Fibroblast of lung (primary cell): ENCODE results near the gene FBXO8. TPM values are rescaled to one million over a fixed set of nuclear protein-coding genes. Genes with fewer than 3 reads are reported as not detected.

ENCODE experiments used
- DNase-seq, 2 donors: peaks; one replicate each; pipeline versions ENCODE4 v3.0.0 to v3.0.0-alpha.2; 2010; ENCODE audit warnings: low read depth in 2 of 2
- H2AFZ ChIP-seq: 2 replicates; pipeline ENCODE4 v1.5.1; 2012; ENCODE audit warnings: low read length, control low read depth, inconsistent platforms
- H3K27ac ChIP-seq: 2 replicates; pipeline ENCODE4 v1.5.1; 2011; ENCODE audit warnings: low read length, control low read depth; ENCODE audit not compliant: insufficient read depth
- H3K27me3 ChIP-seq: 2 replicates; pipeline ENCODE4 v1.5.1; 2011; ENCODE audit warnings: mild to moderate bottlenecking, low read length; ENCODE audit not compliant: control insufficient read depth, insufficient read depth
- H3K36me3 ChIP-seq: 2 replicates; pipeline ENCODE4 v1.5.1; 2011; ENCODE audit warnings: low read length; ENCODE audit not compliant: control insufficient read depth, insufficient read depth
- H3K4me1 ChIP-seq: 2 replicates; pipeline ENCODE4 v1.5.1; 2011; ENCODE audit warnings: low read length; ENCODE audit not compliant: control insufficient read depth, insufficient read depth; ENCODE audit errors: extremely low read depth
- H3K4me2 ChIP-seq: 2 replicates; pipeline ENCODE4 v1.5.1; 2011; ENCODE audit warnings: low read length, control low read depth; ENCODE audit not compliant: insufficient read depth; ENCODE audit errors: extremely low read depth
- H3K4me3 ChIP-seq, 4 experiments: fragments of 200-600 bp in 1 of 4; sonication (generic) in 1 of 4; replicated peaks in 1 of 4; 2 replicates each; pipeline ENCODE4 v1.5.1; 2011 to 2016; ENCODE audit warnings: low read length in 4 of 4, low read depth in 3 of 4, mild to moderate bottlenecking in 3 of 4, control low read depth in 2 of 4, inconsistent platforms in 1 of 4, mixed read lengths in 1 of 4; ENCODE audit not compliant: insufficient read depth in 1 of 4; ENCODE audit errors: control extremely low read depth in 1 of 4
- H3K79me2 ChIP-seq: 2 replicates; pipeline ENCODE4 v1.5.1; 2012; ENCODE audit warnings: mild to moderate bottlenecking, low read length, inconsistent platforms; ENCODE audit not compliant: control insufficient read depth, insufficient read depth
- H3K9ac ChIP-seq: 2 replicates; pipeline ENCODE4 v1.5.1; 2011; ENCODE audit warnings: mild to moderate bottlenecking, low read length, control low read depth; ENCODE audit not compliant: insufficient read depth
- H3K9me3 ChIP-seq: 2 replicates; pipeline ENCODE4 v1.5.1; 2012; ENCODE audit warnings: low read depth, low read length; ENCODE audit not compliant: control insufficient read depth, insufficient read depth
- H4K20me1 ChIP-seq: 2 replicates; pipeline ENCODE4 v1.5.1; 2011; ENCODE audit warnings: low read length; ENCODE audit not compliant: control insufficient read depth, insufficient read depth; ENCODE audit errors: extremely low read depth
- EZH2 ChIP-seq: IDR thresholded peaks from 2 replicates; pipeline ENCODE4 v1.5.1; 2012; ENCODE audit warnings: low read length, control low read depth, mild to moderate bottlenecking; ENCODE audit errors: missing control alignments
- polyA plus RNA-seq, 2 donors: library from polyadenylated mRNA; depleted of rRNA in 1 of 2; stranded (reverse) in 1 of 2; unstranded in 1 of 2; fragments of >200 nt; gene quantifications; 2 replicates each; pipeline ENCODE4 v1.2.1, GENCODE V29; 2011 to 2012; ENCODE audit warnings: missing spikeins in 1 of 2
- total RNA-seq: library from RNA; depleted of rRNA; stranded (reverse); fragments of >200 nt; gene quantifications from 2 replicates; pipeline ENCODE4 v1.2.1, GENCODE V29; 2014
- TF ChIP-seq, protein P1 (sequence below), 2 donors: IDR thresholded peaks in 1 of 2; conservative IDR thresholded peaks in 1 of 2; 1 replicate in 1 of 2; 2 replicates in 1 of 2; pipeline ENCODE4 v1.5.1; 2011 to 2012; ENCODE audit warnings: low read length in 2 of 2, control low read depth in 1 of 2, inconsistent platforms in 1 of 2, low read depth in 1 of 2, mild to moderate bottlenecking in 1 of 2

The FBXO8 gene
- total and polyA plus RNA-seq, 2 donors (not counting 1 experiment from before 2014, with no cell fraction given) = 26.7 to 46.1 TPM

DNA sequence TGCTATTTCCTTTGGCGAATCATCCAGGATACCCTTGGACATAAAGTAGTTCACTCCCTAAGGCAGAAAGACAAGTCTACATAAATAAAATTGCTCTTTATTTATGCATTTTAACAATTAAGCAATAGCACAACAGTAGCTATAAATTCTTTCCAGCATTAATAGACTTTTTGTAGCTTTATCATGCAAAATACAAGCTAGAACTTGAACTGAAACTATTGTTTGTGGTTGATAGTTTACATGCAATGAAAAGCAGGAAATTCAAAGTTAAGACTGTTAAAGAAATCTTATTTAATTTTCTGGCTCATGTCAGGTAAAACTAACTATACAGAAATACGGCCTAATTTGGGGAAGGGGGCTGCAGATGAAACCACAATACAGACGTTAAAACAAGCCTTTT is 42.3 kb downstream of the FBXO8 start:
- no peak overlapping the region for H3K4me2 ChIP-seq
- H3K27ac ChIP-seq = no peak overlapping the region
- no peak for TF ChIP-seq EZH2
- TF ChIP-seq, protein P1, sequence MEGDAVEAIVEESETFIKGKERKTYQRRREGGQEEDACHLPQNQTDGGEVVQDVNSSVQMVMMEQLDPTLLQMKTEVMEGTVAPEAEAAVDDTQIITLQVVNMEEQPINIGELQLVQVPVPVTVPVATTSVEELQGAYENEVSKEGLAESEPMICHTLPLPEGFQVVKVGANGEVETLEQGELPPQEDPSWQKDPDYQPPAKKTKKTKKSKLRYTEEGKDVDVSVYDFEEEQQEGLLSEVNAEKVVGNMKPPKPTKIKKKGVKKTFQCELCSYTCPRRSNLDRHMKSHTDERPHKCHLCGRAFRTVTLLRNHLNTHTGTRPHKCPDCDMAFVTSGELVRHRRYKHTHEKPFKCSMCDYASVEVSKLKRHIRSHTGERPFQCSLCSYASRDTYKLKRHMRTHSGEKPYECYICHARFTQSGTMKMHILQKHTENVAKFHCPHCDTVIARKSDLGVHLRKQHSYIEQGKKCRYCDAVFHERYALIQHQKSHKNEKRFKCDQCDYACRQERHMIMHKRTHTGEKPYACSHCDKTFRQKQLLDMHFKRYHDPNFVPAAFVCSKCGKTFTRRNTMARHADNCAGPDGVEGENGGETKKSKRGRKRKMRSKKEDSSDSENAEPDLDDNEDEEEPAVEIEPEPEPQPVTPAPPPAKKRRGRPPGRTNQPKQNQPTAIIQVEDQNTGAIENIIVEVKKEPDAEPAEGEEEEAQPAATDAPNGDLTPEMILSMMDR (conservative IDR thresholded peaks at IDR 0.05 in 1 of 2, IDR thresholded peaks at IDR 0.05 in 1 of 2; ENCODE audit: low read depth in 1 of 2, low read length in 2 of 2) = no peak
- DNase-seq = no peak
- H3K27me3 ChIP-seq = no peaks in the 10 kb centered on the region
- H2AFZ ChIP-seq = no peak overlapping the region
- no peak overlapping the region for H3K4me3 ChIP-seq
- no peaks in the 10 kb centered on the region for H3K4me1 ChIP-seq
- no peaks in the 10 kb centered on the region for H3K36me3 ChIP-seq
- H3K9ac ChIP-seq = no peak overlapping the region
- H3K9me3 ChIP-seq = no peaks in the 10 kb centered on the region
- no peaks in the 10 kb centered on the region for H3K79me2 ChIP-seq
- H4K20me1 ChIP-seq = no peaks in the 10 kb centered on the region

DNA sequence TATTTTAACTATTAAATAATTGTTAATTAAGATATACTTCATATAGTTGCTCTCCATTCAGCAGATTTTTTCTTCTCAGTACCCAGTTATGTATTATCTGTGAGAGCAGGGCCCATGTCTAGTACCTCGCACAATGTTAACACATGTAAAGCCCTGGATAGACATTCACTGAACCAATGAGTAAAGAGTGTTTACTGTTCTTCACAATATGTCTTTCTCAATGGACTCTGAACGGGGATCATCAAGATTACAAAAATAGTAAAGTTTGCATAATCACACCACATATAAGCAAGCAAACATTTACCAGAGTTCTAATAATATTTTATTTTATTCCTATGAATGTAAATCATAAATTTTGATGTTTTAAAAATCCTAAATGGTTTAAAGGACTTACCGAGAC is 47.1 kb downstream of the FBXO8 start:
- H3K27me3 ChIP-seq = no peaks in the 10 kb centered on the region
- no peak overlapping the region for H2AFZ ChIP-seq
- H3K9me3 ChIP-seq = no peaks in the 10 kb centered on the region
- H3K79me2 ChIP-seq = no peaks in the 10 kb centered on the region
- no peaks in the 10 kb centered on the region for H3K4me1 ChIP-seq
- H3K4me3 ChIP-seq = no peak overlapping the region
- no peaks in the 10 kb centered on the region for H3K36me3 ChIP-seq
- no peaks in the 10 kb centered on the region for H4K20me1 ChIP-seq
- H3K4me2 ChIP-seq = no peak overlapping the region
- DNase-seq = no peak
- no peak overlapping the region for H3K9ac ChIP-seq
- TF ChIP-seq, protein P1 (conservative IDR thresholded peaks at IDR 0.05 in 1 of 2, IDR thresholded peaks at IDR 0.05 in 1 of 2; ENCODE audit: low read depth in 1 of 2, low read length in 2 of 2) = no peak
- TF ChIP-seq EZH2 = no peak
- H3K27ac ChIP-seq = no peak overlapping the region

GRCh38 chr4:174230680-174231079 is 52.8 kb downstream of the FBXO8 start:
- Histone ChIP-seq H3K4me3 (no peak overlapping the region), H3K27ac (no peak overlapping the region), H3K9ac (no peak overlapping the region), H4K20me1 (no peaks in the 10 kb centered on the region), H3K4me1 (no peaks in the 10 kb centered on the region), H3K79me2 (no peaks in the 10 kb centered on the region), H3K36me3 (no peaks in the 10 kb centered on the region), H3K27me3 (no peaks in the 10 kb centered on the region), H2AFZ (no peak overlapping the region), H3K4me2 (no peak overlapping the region), H3K9me3 (no peaks in the 10 kb centered on the region)
- no peak for DNase-seq
- no peak for TF ChIP-seq EZH2
- TF ChIP-seq, protein P1 (conservative IDR thresholded peaks at IDR 0.05 in 1 of 2, IDR thresholded peaks at IDR 0.05 in 1 of 2; ENCODE audit: low read depth in 1 of 2, low read length in 2 of 2) = no peak
